WERI-Rb-1 (cell line): ENCODE measurements around the gene GALNS.

Source experiments
- DNase-seq: peaks from one replicate; pipeline ENCODE4 v3.0.0-alpha.2; 2020
- H3K27ac ChIP-seq: fragments of 250-450 bp; sonication (Bioruptor Pico); 2 replicates; pipeline ENCODE4 v1.5.1; 2020; ENCODE audit warnings: mild to moderate bottlenecking, moderate library complexity
- H3K27me3 ChIP-seq: fragments of 250-450 bp; sonication (Bioruptor Pico); 2 replicates; pipeline ENCODE4 v1.5.1; 2021; ENCODE audit warnings: mild to moderate bottlenecking, low read depth, moderate library complexity; ENCODE audit not compliant: insufficient read depth, severe bottlenecking
- H3K36me3 ChIP-seq: fragments of 250-450 bp; sonication (Bioruptor Pico); 2 replicates; pipeline ENCODE4 v1.5.1; 2020; ENCODE audit warnings: mild to moderate bottlenecking, moderate library complexity
- H3K4me3 ChIP-seq: 2 replicates; pipeline ENCODE4 v1.5.1; 2011; ENCODE audit warnings: low read depth, mild to moderate bottlenecking, control low read depth, low read length
- H3K9me3 ChIP-seq: fragments of 250-450 bp; sonication (Bioruptor Pico); 2 replicates; pipeline ENCODE4 v1.5.1; 2021; ENCODE audit warnings: mild to moderate bottlenecking, moderate library complexity; ENCODE audit not compliant: severe bottlenecking
- TF ChIP-seq, protein P1 (sequence below): IDR thresholded peaks from 2 replicates; pipeline ENCODE4 v1.5.1; 2011; ENCODE audit warnings: low read depth, mild to moderate bottlenecking, control low read depth, inconsistent platforms, low read length

GALNS gene

DNA sequence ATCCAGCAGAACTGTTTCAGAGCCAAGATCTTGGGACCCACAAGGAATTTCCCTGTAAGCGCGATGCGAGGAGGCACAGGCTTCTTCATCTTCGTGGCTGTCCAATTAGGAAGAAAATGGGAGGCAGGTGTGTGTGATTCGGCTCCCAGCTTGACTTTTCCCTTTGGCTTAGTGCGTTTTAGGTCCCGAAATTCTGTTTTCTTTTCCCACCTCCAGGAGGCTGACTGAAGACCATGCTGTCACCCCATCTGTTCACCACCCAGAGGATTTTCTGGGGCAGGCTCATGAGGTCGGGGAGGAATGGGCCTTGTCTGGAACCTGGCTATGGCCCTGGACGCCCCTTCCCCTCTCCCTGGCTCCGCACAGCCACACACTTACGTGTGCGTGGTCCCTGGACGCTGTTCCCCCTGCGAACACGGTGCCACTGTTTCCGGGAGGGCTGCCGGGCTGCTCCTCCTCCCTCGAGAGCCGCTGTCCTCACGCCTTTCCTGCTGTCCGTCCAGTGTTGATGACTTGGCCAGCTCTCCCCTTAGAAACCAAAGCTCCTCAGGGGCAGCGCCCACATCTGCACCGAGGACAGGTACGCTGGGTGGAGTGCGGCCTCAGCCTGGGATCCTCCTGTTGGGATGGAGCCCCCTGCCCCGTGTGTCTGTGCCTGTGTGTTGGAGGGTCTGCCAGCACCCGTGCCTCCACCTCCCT is 12.4 kb upstream of the GALNS start:
- Histone ChIP-seq H3K4me3 (no peak overlapping the region), H3K36me3 (no peaks in the 10 kb centered on the region), H3K27me3 (no peaks in the 10 kb centered on the region), H3K9me3 (no peaks in the 10 kb centered on the region), H3K27ac (peak overlapping the region; percentile 74)
- TF ChIP-seq, protein P1, sequence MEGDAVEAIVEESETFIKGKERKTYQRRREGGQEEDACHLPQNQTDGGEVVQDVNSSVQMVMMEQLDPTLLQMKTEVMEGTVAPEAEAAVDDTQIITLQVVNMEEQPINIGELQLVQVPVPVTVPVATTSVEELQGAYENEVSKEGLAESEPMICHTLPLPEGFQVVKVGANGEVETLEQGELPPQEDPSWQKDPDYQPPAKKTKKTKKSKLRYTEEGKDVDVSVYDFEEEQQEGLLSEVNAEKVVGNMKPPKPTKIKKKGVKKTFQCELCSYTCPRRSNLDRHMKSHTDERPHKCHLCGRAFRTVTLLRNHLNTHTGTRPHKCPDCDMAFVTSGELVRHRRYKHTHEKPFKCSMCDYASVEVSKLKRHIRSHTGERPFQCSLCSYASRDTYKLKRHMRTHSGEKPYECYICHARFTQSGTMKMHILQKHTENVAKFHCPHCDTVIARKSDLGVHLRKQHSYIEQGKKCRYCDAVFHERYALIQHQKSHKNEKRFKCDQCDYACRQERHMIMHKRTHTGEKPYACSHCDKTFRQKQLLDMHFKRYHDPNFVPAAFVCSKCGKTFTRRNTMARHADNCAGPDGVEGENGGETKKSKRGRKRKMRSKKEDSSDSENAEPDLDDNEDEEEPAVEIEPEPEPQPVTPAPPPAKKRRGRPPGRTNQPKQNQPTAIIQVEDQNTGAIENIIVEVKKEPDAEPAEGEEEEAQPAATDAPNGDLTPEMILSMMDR: no peak
- DNase-seq: peak; percentile 44

DNA sequence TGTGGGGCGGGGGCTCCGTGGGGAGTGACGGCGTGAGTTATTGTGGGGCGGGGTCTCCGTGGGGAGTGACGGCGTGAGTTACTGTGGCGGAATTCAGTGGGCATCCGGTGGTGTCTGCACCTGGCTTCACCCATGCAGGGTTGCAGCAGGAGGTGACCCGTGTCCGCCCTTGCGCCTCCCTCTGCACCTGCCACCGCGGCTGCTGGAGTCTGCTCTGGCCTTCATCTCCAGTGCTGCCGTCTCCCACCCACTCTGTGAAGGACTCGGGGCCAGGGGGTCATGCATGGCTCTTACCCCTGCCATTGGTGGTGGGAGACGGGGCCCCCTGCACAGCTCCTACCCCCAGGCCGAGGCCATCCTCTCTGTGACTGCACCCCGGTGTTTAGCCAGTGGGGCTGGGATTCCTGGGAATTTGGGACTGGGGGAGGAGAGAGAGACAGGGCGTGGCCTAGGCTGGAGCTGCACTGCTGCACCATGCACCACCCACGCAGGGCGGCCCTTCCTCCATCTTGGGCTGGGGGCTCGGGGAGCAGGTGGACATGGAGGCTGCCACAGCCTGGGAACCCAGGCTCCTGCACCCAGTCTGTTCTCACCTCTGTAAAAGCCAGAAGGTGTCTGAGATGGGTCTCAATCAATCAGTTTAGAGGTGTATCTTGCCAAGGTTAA is 11.0 kb upstream of the GALNS start:
- Histone ChIP-seq H3K27ac (no peak overlapping the region; the same call in 1 of the 2 replicates), H3K9me3 (no peaks in the 10 kb centered on the region), H3K36me3 (no peaks in the 10 kb centered on the region), H3K27me3 (no peaks in the 10 kb centered on the region), H3K4me3 (no peak overlapping the region)
- no peak for DNase-seq
- TF ChIP-seq, protein P1: no peak

DNA sequence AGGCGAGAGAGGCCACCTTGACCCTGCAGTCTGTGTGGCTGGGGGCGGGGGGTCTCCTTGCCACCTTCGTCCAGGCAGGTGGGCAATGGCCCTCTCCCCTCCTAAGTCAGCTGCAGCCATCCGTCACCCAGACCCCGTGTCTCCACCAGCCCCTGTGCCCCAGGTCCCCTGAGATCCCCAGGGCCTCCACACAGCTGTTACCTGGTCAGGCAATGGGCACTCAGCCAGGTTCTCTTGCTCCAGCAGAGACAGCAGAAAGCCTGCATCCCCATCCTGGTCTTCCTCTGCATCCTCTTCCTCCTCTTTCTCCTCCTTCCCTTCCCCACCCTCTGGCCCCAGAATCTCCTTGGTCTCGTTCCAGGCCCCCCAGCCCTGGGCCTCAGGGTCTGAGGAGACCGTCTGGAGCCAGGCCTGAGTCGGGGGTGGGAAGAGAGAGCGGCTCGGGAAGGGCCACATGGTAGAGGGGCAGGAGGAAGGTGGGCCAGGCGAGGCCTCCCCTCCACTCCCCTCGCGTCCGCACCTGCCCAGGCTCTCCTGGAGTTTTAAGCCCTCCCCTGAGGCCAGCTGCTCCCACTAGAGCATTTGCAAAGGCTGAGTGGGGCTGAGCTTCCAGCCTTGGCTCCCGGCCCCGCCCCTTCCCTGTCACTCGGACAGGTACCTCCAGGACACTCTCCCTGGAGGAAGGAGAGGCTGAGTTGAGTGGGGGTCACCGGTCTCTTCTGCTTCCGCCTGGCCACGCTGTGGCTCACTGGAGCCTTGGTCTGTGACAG is 9.6 kb upstream of the GALNS start, which contains the start of gene PABPN1L:
Gene PABPN1L, minus strand, starts transcription at position 510 of the 770 bp plus-strand sequence. Its CDS starts 54 bp downstream, at position 456.
- Histone ChIP-seq H3K27me3 (no peaks in the 10 kb centered on the region), H3K36me3 (no peaks in the 10 kb centered on the region), H3K27ac (peak within 1 kb of the TSS; percentile 52), H3K9me3 (no peaks in the 10 kb centered on the region), H3K4me3 (no peak within 1 kb of the TSS)
- TF ChIP-seq, protein P1: no peak
- peak; percentile 63 for DNase-seq

DNA sequence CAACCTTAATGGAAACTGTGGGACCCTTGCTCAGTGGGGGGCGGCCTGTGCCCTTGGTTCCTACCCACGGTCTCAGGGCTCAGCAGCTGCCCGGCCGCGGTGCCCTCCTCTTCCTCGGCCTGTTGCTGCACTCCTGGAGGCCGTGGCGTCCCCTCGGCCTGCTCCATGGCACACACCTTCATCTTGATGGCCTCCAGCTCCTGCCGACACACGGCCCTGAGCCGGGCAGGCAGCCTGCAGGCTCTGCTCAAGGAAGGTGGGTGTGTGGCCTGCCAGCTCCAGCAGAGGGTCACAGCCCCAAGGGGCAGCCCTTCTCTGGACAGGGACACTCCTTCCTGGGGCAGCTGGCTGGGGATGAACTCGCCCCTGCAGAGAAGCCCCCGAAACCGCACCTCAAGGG is 9.0 kb upstream of the GALNS start:
- H3K27ac ChIP-seq: no peak overlapping the region; the same call in 1 of the 2 replicates
- DNase-seq: no peak
- no peaks in the 10 kb centered on the region for H3K27me3 ChIP-seq
- H3K4me3 ChIP-seq: no peak overlapping the region
- TF ChIP-seq, protein P1: no peak
- no peaks in the 10 kb centered on the region for H3K36me3 ChIP-seq
- no peaks in the 10 kb centered on the region for H3K9me3 ChIP-seq

DNA sequence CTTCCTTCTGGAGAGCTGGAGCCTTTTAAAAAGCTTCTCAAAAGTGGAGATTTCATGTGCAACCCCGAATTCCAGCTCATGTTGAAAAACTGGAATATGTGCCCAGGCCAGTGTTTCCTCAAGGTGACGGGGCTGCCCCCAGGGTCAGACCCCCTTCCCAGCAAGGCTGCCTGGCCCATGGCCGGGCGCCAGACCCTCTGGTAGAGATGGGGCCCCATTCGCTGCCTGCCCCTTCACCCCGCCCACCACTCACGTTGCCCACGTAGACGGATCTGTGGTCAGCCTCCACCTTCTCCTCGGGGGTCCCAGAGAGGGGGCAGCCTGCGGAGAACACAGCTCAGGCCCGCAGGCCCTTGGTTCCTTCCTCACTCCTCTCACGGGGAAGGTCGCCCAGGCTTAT is 8.6 kb upstream of the GALNS start:
- TF ChIP-seq, protein P1: no peak
- no peak for DNase-seq
- H3K27me3 ChIP-seq: no peaks in the 10 kb centered on the region
- no peak overlapping the region for H3K4me3 ChIP-seq
- no peaks in the 10 kb centered on the region for H3K36me3 ChIP-seq
- no peaks in the 10 kb centered on the region for H3K9me3 ChIP-seq
- no peak overlapping the region for H3K27ac ChIP-seq
